HepG2 (cell line): ENCODE measurements around the gene ARVCF. TPM values are rescaled to one million over a fixed set of nuclear protein-coding genes. Genes with fewer than 3 reads are reported as not detected.

Experiments
- ATAC-seq: fragments of 200-7000 bp; cut with Tn5 transposase; 3 replicates; pipeline ENCODE4 v1.9.1; 2020; ENCODE audit warnings: mild to moderate bottlenecking, moderate library complexity
- BruUV-seq: library from RNA; stranded (reverse); fragments of 400-500 nt; replicated peaks from 2 replicates; lab custom pipeline; 2021; lab: Mats Ljungman, UMichigan
- CTCF ChIA-PET: fragments of 300-600 bp; formaldehyde crosslinking; extraction: SDS; loops from one replicate; lab custom pipeline; 2021; ENCODE audit warnings: low total read pairs, inconsistent platforms, low intra/inter-chr PET ratio; lab: Yijun Ruan, JAX
- POLR2A ChIA-PET: fragments of 350-600 bp; sonication (Branson Sonifier 250); formaldehyde crosslinking; loops from one replicate; lab custom pipeline; 2020; ENCODE audit warnings: antibody characterized with exemption, inconsistent platforms; lab: Yijun Ruan, JAX
- DNase-seq: peaks from one replicate; pipeline ENCODE4 v3.0.0-alpha.2; 2015; ENCODE audit warnings: low spot score
- FAIRE-seq: peaks from 3 replicates; lab custom pipeline; 2011; peaks lifted over from hg19 to GRCh38; lab: Jason Lieb, UNC
- H2AFZ ChIP-seq: one replicate; pipeline ENCODE4 v1.6.1; 2011; ENCODE audit warnings: low read length, inconsistent platforms
- H3K27ac ChIP-seq: fragments of 300-600 bp; 3 replicates; pipeline ENCODE4 v1.8.0; 2011; ENCODE audit warnings: mixed run types, mild to moderate bottlenecking, mixed read lengths, low read length, inconsistent platforms; ENCODE audit not compliant: insufficient read depth; ENCODE audit errors: extremely low read length
- H3K27me3 ChIP-seq, 2 experiments: fragments of 200-600 bp in 1 of 2; 2 replicates in 1 of 2; 3 replicates in 1 of 2; pipeline versions ENCODE4 v1.6.0 to v1.8.0; 2011; ENCODE audit warnings: low read length in 2 of 2, mild to moderate bottlenecking in 2 of 2, moderate library complexity in 2 of 2, inconsistent platforms in 1 of 2; ENCODE audit not compliant: insufficient read depth in 2 of 2, control insufficient read depth in 1 of 2
- H3K36me3 ChIP-seq, 2 experiments: fragments of 200-600 bp in 1 of 2; replicated peaks in 1 of 2; 2 replicates in 1 of 2; 3 replicates in 1 of 2; pipeline versions ENCODE4 v1.5.1 to v1.8.0; 2011; ENCODE audit warnings: low read length in 2 of 2, inconsistent platforms in 1 of 2; ENCODE audit not compliant: insufficient read depth in 2 of 2, control insufficient read depth in 1 of 2
- H3K4me1 ChIP-seq: 2 replicates; pipeline ENCODE4 v1.5.1; 2012; ENCODE audit warnings: low read length, inconsistent platforms; ENCODE audit not compliant: insufficient read depth
- H3K4me2 ChIP-seq: 2 replicates; pipeline ENCODE4 v1.6.0; 2011; ENCODE audit warnings: low read depth, low read length, inconsistent platforms
- H3K4me3 ChIP-seq, 3 experiments: fragments of 200-600 bp in 1 of 3; sonication (generic), shearing (Covaris generic) in 1 of 3; replicated peaks in 1 of 3; 2 replicates each; pipeline ENCODE4 v1.5.1; 2011 to 2016; ENCODE audit warnings: low read length in 3 of 3, inconsistent platforms in 2 of 3, low read depth in 2 of 3, mild to moderate bottlenecking in 2 of 3, control low read depth in 1 of 3, mixed read lengths in 1 of 3; ENCODE audit not compliant: insufficient read depth in 1 of 3
- H3K79me2 ChIP-seq: one replicate; pipeline ENCODE4 v1.6.1; 2011; ENCODE audit warnings: low read length, inconsistent platforms; ENCODE audit not compliant: insufficient read depth
- H3K9ac ChIP-seq: 2 replicates; pipeline ENCODE4 v1.6.0; 2011; ENCODE audit warnings: mild to moderate bottlenecking, low read depth, low read length, inconsistent platforms; ENCODE audit not compliant: insufficient read depth
- H3K9me3 ChIP-seq: 2 replicates; pipeline ENCODE4 v1.5.1; 2012; ENCODE audit warnings: mild to moderate bottlenecking, low read length
- H4K20me1 ChIP-seq: 2 replicates; pipeline ENCODE4 v1.6.0; 2011; ENCODE audit warnings: inconsistent platforms, mild to moderate bottlenecking, low read length, moderate library complexity; ENCODE audit not compliant: insufficient read depth
- IRX3 ChIP-seq: sonication (generic); formaldehyde crosslinking; IDR thresholded peaks from 2 replicates; pipeline ENCODE4 v1.8.1; 2023; ENCODE audit warnings: mild to moderate bottlenecking, low read depth, missing genetic modification reagents, borderline replicate concordance
- NFYB ChIP-seq: sonication (generic); formaldehyde crosslinking; IDR thresholded peaks from 2 replicates; pipeline ENCODE4 v1.4.0; 2020; ENCODE audit warnings: missing genetic modification reagents
- POLR2AphosphoS5 ChIP-seq: IDR thresholded peaks from 2 replicates; pipeline ENCODE4 v1.6.1; 2012; ENCODE audit warnings: low read depth, low read length
- PRMT3 ChIP-seq: sonication (generic); formaldehyde crosslinking; IDR thresholded peaks from 2 replicates; pipeline ENCODE4 v1.8.1; 2022; ENCODE audit warnings: low read depth, mild to moderate bottlenecking, moderate library complexity, missing genetic modification reagents, borderline replicate concordance
- SP140L ChIP-seq: sonication (generic); formaldehyde crosslinking; IDR thresholded peaks from 2 replicates; pipeline ENCODE4 v1.4.0; 2020; ENCODE audit warnings: missing genetic modification reagents, borderline replicate concordance
- ZNF761 ChIP-seq: sonication (generic); formaldehyde crosslinking; conservative IDR thresholded peaks from 2 replicates; pipeline ENCODE4 v1.4.0; 2020; ENCODE audit warnings: mild to moderate bottlenecking, missing genetic modification reagents
- ZNF816 ChIP-seq: sonication (generic); formaldehyde crosslinking; IDR thresholded peaks from 2 replicates; pipeline ENCODE4 v1.8.0; 2022; ENCODE audit warnings: missing genetic modification reagents, mild to moderate bottlenecking, borderline replicate concordance
- ZNF879 ChIP-seq: sonication (generic); formaldehyde crosslinking; IDR thresholded peaks from 2 replicates; pipeline ENCODE4 v1.8.1; 2023; ENCODE audit warnings: missing genetic modification reagents
- WGBS: methylation state at CpG from one replicate; pipeline ENCODE4 v1.1.6; 2017; ENCODE audit warnings: low lambda C conversion rate; 5-methylcytosine and 5-hydroxymethylcytosine counted together
- in situ Hi-C: cut with HindIII; loops from 2 replicates; pipeline ENCODE4 v1.10.0; 2017; ENCODE audit warnings: low pct_unique_long_range_greater_than_20kb; ENCODE audit not compliant: extremely low pct_ligation_motif_present
- intact Hi-C: fragments of 100-400 bp; cut with micrococcal nuclease; formaldehyde crosslinking; loops from one replicate; pipeline ENCODE4 v1.10.0; 2022; ENCODE audit not compliant: unreplicated experiment
- polyA plus RNA-seq, 8 experiments: library from polyadenylated mRNA; depleted of rRNA in 3 of 8; stranded (reverse) in 7 of 8; unstranded in 1 of 8; fragments of >200 nt; fragmentation: Illumina TruSeq in 4 of 8; extraction: Trizol in 4 of 8; gene quantifications; 2 replicates each; pipeline versions ENCODE4 v1.2.1 to v1.2.3, GENCODE V29; 2011 to 2016; ENCODE audit warnings: low read depth in 4 of 8, missing spikeins in 1 of 8, mixed read lengths in 1 of 8; ENCODE audit not compliant: insufficient read depth in 1 of 8
- total RNA-seq, 5 experiments: library from RNA; depleted of rRNA; stranded (reverse); fragments of >200 nt; fragmentation: Illumina TruSeq; extraction: Trizol; gene quantifications; 2 replicates each; pipeline ENCODE4 v1.2.3, GENCODE V29; 2016; ENCODE audit warnings: low read depth in 1 of 5
- TF ChIP-seq, protein P1 (sequence below): sonication (generic); formaldehyde crosslinking; IDR thresholded peaks from 2 replicates; pipeline ENCODE4 v1.4.0; 2020; ENCODE audit warnings: mild to moderate bottlenecking, low read depth, missing genetic modification reagents
- TF ChIP-seq, protein P2 (sequence below): sonication (generic); formaldehyde crosslinking; IDR thresholded peaks from 2 replicates; pipeline ENCODE4 v1.5.0; 2020; ENCODE audit warnings: mild to moderate bottlenecking, low read depth, missing genetic modification reagents, borderline replicate concordance
- TF ChIP-seq, protein P3 (sequence below): sonication (generic); formaldehyde crosslinking; IDR thresholded peaks from 2 replicates; pipeline ENCODE4 v1.5.1; 2020; ENCODE audit warnings: missing genetic modification reagents, mild to moderate bottlenecking, borderline replicate concordance

ARVCF gene
- total and polyA plus RNA-seq, 2 of the 13 experiments (the other 11 are each of a cell fraction or from before 2014, with no cell fraction given) = 16.4 to 17.7 TPM

DNA sequence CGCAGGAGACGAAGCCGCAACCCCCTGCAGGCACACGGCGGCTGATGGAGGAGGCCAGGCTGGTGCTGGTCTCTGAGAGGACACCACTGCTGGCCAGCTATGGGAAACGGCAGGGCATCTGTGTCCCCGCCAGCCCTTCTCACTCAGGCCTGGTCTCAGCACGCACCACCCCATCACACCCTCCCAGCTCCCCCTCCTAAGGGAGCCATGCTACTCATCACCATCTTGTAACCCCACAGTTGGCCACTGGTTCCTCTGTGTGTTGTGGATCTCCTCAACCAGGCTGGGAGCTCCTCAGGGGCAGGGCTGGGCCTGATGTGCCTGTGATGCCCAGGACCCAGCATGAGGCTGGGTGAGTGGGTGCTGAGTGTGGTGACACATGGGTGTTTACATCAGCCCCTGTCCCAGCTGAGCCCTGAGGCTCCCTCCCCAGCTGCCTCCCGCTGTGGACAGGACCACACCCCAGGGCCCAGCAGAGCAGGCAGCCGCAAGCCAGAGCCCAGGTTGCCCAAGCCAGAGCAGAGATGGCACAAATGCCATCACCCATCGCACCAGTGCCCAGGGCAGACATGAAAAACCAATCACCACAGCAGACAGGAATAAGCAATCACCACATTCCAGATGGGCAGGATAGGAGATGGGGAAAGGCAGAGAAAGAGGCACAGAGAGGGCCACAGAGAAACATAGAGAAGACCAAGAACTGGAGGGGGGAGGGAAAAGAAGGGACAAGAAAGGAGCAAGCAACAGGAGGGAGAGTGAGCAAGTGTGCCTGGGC, 8.2 kb downstream of the ARVCF start:
- no peak overlapping the region for H3K9ac ChIP-seq
- H3K4me2 ChIP-seq = no peak overlapping the region
- no TSS peak for BruUV-seq
- no peaks in the 10 kb centered on the region for H4K20me1 ChIP-seq
- peaks cover 10% of the 10 kb centered on the region for H3K79me2 ChIP-seq
- H3K9me3 ChIP-seq = peaks cover 12% of the 10 kb centered on the region
- H3K36me3 ChIP-seq = peaks cover 0 to 7% of the 10 kb centered on the region in 2 experiments; a peak in 2 of 5 replicates
- ChIA-PET POLR2A (no interaction called here), CTCF (no interaction called here)
- H3K27me3 ChIP-seq = no peaks in the 10 kb centered on the region
- in situ Hi-C loops = no loop called here
- no peak overlapping the region for H3K4me3 ChIP-seq
- H3K4me1 ChIP-seq = peaks cover 33% of the 10 kb centered on the region
- intact Hi-C loops = no loop called here
- no peak for DNase-seq
- H3K27ac ChIP-seq = no peak overlapping the region
- ATAC-seq = no peak
- H2AFZ ChIP-seq = no peak overlapping the region
- TF ChIP-seq ZNF879 = no peak
- TF ChIP-seq POLR2AphosphoS5 = no peak
- TF ChIP-seq ZNF761 (CRISPR knock-in tag) = no peak
- TF ChIP-seq, protein P1, sequence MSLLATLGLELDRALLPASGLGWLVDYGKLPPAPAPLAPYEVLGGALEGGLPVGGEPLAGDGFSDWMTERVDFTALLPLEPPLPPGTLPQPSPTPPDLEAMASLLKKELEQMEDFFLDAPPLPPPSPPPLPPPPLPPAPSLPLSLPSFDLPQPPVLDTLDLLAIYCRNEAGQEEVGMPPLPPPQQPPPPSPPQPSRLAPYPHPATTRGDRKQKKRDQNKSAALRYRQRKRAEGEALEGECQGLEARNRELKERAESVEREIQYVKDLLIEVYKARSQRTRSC (CRISPR knock-in tag) = no peak
- no peak for TF ChIP-seq SP140L
- no peak for TF ChIP-seq IRX3 (CRISPR knock-in tag)
- TF ChIP-seq PRMT3 = no peak
- TF ChIP-seq, protein P2, sequence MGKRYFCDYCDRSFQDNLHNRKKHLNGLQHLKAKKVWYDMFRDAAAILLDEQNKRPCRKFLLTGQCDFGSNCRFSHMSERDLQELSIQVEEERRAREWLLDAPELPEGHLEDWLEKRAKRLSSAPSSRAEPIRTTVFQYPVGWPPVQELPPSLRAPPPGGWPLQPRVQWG = no peak
- TF ChIP-seq NFYB = no peak
- TF ChIP-seq, protein P3, sequence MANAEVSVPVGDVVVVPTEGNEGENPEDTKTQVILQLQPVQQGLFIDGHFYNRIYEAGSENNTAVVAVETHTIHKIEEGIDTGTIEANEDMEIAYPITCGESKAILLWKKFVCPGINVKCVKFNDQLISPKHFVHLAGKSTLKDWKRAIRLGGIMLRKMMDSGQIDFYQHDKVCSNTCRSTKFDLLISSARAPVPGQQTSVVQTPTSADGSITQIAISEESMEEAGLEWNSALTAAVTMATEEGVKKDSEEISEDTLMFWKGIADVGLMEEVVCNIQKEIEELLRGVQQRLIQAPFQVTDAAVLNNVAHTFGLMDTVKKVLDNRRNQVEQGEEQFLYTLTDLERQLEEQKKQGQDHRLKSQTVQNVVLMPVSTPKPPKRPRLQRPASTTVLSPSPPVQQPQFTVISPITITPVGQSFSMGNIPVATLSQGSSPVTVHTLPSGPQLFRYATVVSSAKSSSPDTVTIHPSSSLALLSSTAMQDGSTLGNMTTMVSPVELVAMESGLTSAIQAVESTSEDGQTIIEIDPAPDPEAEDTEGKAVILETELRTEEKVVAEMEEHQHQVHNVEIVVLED (CRISPR knock-in tag) = no peak
- TF ChIP-seq ZNF816 (CRISPR knock-in tag) = no peak
- FAIRE-seq = no peak
- WGBS = 100% methylated on average over 8 of the region's 11 CpGs
